Muscle layer of duodenum (tissue), 2 donors: Measurements from ENCODE around the gene DENND10.

Experiments used
- H3K27ac ChIP-seq: one replicate; pipeline ENCODE4 v1.7.0; 2013; ENCODE audit warnings: mild to moderate bottlenecking, low read length
- H3K27me3 ChIP-seq: one replicate; pipeline ENCODE4 v1.7.0; 2013; ENCODE audit warnings: low read depth, mild to moderate bottlenecking, control low read depth, low read length
- H3K36me3 ChIP-seq, 2 donors: one replicate each; pipeline ENCODE4 v1.7.0; 2013; ENCODE audit warnings: low read length in 2 of 2, control low read depth in 1 of 2, mild to moderate bottlenecking in 1 of 2; ENCODE audit not compliant: insufficient read depth in 2 of 2, control insufficient read depth in 1 of 2
- H3K4me1 ChIP-seq, 2 donors: one replicate each; pipeline ENCODE4 v1.7.0; 2013; ENCODE audit warnings: low read length in 2 of 2, mild to moderate bottlenecking in 2 of 2, control low read depth in 1 of 2, moderate library complexity in 1 of 2; ENCODE audit not compliant: insufficient read depth in 2 of 2, control insufficient read depth in 1 of 2
- H3K4me3 ChIP-seq, 2 donors: one replicate each; pipeline ENCODE4 v1.7.0; 2013; ENCODE audit warnings: low read length in 2 of 2, low read depth in 1 of 2, mild to moderate bottlenecking in 1 of 2
- H3K9me3 ChIP-seq, 2 donors: one replicate each; pipeline ENCODE4 v1.7.0; 2013; ENCODE audit warnings: low read length in 2 of 2, control low read depth in 1 of 2, mild to moderate bottlenecking in 1 of 2; ENCODE audit not compliant: control insufficient read depth in 1 of 2
- donor health status: healthy.

DENND10 gene

DNA sequence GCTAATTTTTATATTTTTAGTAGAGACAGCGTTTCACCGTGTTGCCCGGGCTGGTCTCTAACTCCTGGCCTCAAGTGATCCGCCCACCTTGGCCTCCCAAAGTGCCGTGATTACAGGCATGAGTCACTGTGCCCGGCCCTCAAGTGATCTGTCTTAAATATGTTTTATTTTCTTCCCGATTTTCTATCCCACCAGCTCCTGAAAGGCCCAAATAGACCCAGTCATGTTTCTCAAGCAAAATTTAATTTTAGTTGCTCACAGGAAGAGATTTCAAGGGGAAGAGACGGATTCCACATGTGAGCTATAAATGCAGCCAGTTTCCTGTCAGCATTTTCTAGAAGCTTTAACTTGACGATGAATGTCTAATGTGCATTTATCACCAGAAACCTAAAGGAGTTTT lies 12.0 kb downstream of the DENND10 start:
- H3K27ac ChIP-seq, result no peak overlapping the region
- H3K4me1 ChIP-seq, result peaks cover 0 to 5% of the 10 kb centered on the region in 2 donors
- no peak overlapping the region for H3K4me3 ChIP-seq
- no peaks in the 10 kb centered on the region for H3K9me3 ChIP-seq
- no peaks in the 10 kb centered on the region for H3K27me3 ChIP-seq
- peaks cover 13 to 30% of the 10 kb centered on the region in 2 donors for H3K36me3 ChIP-seq

DNA sequence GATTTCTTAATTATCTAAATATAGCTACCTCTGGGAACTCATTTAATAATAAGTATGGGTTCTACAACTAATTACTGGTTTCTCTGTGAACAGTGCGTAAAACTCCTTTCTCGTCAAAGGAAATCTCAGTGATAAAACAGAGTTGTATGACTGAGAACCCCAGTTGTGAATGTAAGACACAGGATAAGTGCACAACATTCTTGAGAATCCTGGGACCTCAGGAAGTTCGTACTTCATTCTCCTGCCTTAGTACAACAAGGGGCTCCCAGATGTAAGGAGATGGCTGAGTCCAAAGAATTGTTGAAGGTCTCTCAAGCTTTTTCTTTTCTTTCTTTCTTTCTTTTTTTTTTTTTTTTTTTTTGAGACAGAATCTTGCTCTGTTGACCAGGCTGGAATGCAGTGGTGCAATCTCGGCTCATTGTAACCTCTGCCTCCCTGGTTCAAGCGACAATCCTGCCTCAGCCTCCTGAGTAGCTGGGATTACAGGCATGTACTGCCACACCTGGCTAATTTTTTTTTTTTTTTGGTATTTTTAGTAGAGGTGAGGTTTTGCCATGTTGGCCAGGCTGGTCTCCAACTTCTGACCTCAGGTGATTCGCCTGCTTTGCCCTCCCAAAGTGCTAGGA lies 12.5 kb downstream of the DENND10 start:
- H3K27me3 ChIP-seq, result no peaks in the 10 kb centered on the region
- no peaks in the 10 kb centered on the region for H3K9me3 ChIP-seq
- H3K36me3 ChIP-seq, result peaks cover 13 to 30% of the 10 kb centered on the region in 2 donors
- no peak overlapping the region for H3K4me3 ChIP-seq
- H3K27ac ChIP-seq, result no peak overlapping the region
- H3K4me1 ChIP-seq, result peaks cover 0 to 5% of the 10 kb centered on the region in 2 donors

DNA sequence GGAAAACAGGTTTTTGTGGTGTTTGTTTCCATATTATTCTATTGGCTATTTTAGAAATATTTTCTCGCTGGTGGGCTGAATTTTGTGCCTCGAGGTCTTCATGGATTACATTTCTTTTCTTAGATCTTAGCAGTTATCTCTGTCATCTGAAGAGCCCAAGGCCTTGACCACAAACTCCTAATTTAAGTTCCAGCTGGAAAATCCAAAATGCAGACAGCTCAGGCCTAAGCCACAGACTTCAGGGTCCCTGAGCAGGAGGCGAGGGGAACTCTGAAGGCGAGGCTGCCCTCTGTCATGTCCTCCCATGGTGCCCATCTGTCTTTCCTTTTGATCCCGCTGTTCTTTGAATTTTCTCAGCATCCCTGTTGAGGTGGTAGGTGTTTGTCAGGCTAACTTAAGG lies 14.3 kb downstream of the DENND10 start:
- Histone ChIP-seq H3K36me3 (peaks cover 16 to 37% of the 10 kb centered on the region in 2 donors), H3K9me3 (no peaks in the 10 kb centered on the region), H3K27me3 (no peaks in the 10 kb centered on the region), H3K4me3 (no peak overlapping the region), H3K27ac (no peak overlapping the region), H3K4me1 (peaks cover 0 to 5% of the 10 kb centered on the region in 2 donors)

DNA sequence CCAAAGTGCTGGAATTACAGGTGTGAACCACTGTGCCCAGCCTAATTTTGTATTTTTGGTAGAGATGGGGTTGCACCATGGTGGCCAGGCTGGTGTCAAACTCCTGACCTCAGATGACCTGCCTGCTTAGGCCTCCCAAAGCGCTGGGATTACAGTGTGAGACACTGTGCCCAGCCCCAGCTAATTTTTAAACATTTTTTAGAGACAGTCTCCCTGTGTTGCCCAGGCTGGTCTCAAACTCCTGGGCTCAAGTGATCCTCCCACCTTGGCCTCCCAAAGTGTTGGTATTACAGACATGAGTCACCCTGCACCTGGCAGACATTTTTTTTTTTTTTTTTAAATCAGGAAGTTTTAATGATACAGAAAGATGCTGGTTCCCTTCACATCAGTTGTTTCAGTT lies 15.5 kb downstream of the DENND10 start:
- Histone ChIP-seq H3K27ac (no peak overlapping the region), H3K9me3 (no peaks in the 10 kb centered on the region), H3K36me3 (peaks cover 17 to 28% of the 10 kb centered on the region in 2 donors), H3K4me1 (peaks cover 0 to 1% of the 10 kb centered on the region in 2 donors), H3K27me3 (no peaks in the 10 kb centered on the region), H3K4me3 (no peak overlapping the region)

DNA sequence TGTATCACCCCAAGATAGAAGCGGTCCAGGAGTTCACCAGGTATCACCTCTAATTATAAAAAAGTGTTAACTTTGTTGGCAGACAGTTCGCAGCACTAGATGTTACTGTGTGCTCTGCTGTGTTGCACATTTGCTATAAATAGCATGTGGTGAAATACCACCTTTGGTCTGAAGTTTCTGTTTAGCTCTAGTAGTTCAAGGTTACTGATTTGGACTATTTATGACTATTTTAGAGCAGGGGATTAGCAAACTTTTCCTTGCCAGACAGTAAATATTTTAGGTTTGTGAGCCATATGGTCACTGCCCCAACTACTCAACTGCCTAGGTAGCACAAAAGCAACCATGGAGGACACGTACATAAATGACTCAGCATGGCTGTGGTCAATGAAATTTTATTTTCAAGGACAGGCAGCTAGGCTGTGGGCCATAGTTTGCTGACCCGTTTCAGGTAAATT lies 16.5 kb downstream of the DENND10 start:
- no peak overlapping the region for H3K27ac ChIP-seq
- no peaks in the 10 kb centered on the region for H3K9me3 ChIP-seq
- peaks cover 16 to 26% of the 10 kb centered on the region in 2 donors for H3K36me3 ChIP-seq

DNA sequence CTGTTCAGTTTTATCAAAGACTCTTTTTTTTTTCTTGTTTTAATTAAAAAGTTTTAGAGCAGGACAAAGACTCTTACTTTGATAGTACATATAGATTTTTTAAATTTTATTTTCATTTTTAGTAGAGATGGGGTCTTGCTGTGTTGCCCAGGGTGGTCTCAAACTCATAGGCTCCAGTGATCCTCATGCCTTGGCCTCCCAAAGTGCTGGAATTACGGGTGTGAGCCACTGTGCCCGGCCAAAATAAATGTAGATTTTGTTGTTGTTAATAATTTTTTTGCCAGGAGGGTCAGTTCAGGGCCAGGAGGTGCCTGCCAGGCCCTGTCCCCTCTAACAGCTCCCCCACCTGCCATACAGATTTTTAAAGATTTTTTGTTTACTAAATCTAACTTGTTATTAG lies 17.0 kb downstream of the DENND10 start:
- no peak overlapping the region for H3K4me3 ChIP-seq
- no peak overlapping the region for H3K27ac ChIP-seq
- no peaks in the 10 kb centered on the region for H3K27me3 ChIP-seq
- no peaks in the 10 kb centered on the region for H3K9me3 ChIP-seq
- H3K4me1 ChIP-seq, result no peaks in the 10 kb centered on the region
- peaks cover 18 to 29% of the 10 kb centered on the region in 2 donors for H3K36me3 ChIP-seq

More for the DNA sequence above, 16.5 kb downstream of the DENND10 start:
- no peaks in the 10 kb centered on the region for H3K27me3 ChIP-seq
- H3K4me3 ChIP-seq, result no peak overlapping the region
- no peaks in the 10 kb centered on the region for H3K4me1 ChIP-seq

DNA sequence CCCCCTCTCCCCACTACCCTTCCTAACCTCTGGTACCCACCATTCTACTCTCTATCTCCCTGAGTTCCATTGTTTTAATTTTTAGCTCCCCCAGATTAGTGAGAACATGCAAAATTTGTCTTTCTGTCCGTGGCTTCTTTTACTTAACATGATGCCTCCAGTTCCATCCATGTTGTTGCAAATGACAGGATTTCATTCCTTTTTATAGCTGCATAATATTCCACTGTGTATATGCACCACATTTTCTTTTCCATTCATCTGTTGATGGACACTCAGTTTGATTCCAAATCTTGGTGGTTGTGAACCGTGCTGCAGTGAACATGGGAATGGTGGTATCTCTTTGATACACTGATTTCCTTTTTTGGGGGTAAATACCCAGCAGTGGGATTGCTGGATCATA lies 22.0 kb downstream of the DENND10 start:
- Histone ChIP-seq H3K36me3 (peaks cover 28 to 39% of the 10 kb centered on the region in 2 donors), H3K9me3 (no peaks in the 10 kb centered on the region), H3K27me3 (no peaks in the 10 kb centered on the region), H3K27ac (no peak overlapping the region), H3K4me3 (no peak overlapping the region), H3K4me1 (no peaks in the 10 kb centered on the region)

DNA sequence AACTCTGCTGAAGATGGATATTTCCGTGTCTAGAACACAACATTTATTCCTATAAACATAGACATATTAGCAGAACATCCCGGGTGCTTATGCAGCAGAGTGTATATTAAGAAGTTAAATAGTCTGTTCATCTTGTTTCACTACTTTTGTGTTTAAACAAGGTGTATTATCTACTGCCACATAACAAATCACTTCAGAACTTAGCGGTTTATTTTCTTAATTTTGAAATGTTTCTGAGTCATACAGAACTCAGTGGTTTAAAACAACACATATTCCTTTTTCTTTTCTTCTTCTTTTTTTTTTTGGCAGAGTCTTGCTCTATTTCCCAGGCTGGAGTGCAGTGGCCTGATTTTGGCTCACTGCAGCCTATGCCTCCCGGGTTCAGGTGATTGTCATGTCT lies 25.8 kb downstream of the DENND10 start:
- Histone ChIP-seq H3K36me3 (peaks cover 18 to 42% of the 10 kb centered on the region in 2 donors), H3K9me3 (no peaks in the 10 kb centered on the region), H3K27me3 (no peaks in the 10 kb centered on the region), H3K27ac (no peak overlapping the region), H3K4me3 (no peak overlapping the region), H3K4me1 (no peaks in the 10 kb centered on the region)

DNA sequence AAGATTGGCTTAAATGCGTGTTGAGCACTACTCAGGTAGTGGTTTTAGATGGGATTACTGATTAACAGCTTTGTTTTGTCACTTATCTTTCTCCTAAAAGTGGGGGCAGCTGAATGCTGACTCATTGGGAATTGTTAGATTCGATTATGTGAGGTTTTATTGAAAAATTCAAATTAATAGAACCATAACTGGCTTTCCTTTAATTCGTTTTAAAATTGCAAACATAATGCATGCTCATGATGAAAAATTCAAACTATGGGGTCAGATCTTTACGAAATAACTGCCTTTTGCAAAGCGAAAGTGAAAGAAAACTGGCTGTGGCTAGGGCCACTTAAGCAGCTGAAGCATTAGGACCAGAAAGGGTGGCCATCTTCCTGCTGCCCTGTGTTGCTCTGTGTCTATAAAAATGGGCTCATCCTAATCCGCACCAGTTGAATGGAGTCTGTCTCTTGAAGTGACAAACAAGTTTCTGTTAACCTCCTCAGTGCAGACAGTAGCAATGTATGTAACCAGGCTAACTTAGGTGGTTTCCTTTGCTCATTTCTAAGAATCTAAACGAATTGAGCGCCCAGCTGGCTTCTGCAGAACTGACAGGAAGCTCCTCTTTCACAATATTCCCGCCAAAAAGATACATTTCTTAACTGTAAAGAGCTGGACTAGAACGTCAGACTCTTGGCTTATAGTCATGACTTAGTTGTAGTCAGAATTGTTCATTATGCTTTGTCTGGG lies 27.8 kb downstream of the DENND10 start:
- Histone ChIP-seq H3K36me3 (peaks cover 14 to 37% of the 10 kb centered on the region in 2 donors), H3K4me3 (peak overlapping the region; percentile 39 to 66), H3K9me3 (no peaks in the 10 kb centered on the region), H3K27me3 (no peaks in the 10 kb centered on the region), H3K4me1 (no peaks in the 10 kb centered on the region), H3K27ac (peak overlapping the region; percentile 74)

DNA sequence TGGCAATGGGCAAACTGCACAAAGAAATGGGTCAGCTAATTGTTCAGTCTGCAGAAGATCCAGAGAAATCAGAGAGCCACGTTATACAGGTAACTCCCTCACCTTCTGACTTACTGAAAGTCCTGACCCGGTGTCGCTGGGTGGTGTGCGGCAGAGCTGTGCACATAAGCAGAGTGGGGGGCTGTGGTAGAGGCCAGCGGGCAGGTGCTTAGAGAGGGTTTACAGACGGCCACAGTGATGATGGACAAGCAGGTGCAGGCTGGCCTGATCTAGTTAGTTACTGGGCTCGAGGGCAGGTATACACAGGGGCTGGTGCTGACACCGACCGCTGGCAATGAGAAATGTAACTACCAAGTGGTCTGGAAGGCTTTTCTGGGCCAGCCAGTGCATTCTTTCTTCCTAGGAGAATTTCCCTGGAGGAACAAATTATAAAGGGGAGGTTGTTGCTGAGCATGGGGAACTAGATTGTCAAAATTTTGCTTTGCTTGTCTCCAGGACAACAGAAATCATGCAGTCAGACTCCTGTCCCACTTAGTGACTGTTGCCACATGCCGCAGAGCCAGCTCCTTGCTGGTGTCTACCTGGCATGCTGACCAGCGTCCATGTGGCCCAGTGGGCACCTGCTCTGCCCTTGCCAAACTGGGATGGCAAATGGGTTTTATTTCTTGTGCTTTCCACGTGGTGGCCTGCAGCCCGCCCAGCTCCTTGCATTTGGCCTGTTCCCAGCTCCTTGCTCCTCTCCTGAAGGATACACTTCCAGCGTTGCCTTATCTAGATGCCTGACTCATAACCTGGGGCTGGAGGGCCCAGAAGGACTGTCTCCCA lies 28.8 kb downstream of the DENND10 start:
- peaks cover 14 to 37% of the 10 kb centered on the region in 2 donors for H3K36me3 ChIP-seq
- no peaks in the 10 kb centered on the region for H3K27me3 ChIP-seq
- H3K4me3 ChIP-seq, result no peak overlapping the region
- no peak overlapping the region for H3K27ac ChIP-seq
- no peaks in the 10 kb centered on the region for H3K9me3 ChIP-seq
- H3K4me1 ChIP-seq, result no peaks in the 10 kb centered on the region

DNA sequence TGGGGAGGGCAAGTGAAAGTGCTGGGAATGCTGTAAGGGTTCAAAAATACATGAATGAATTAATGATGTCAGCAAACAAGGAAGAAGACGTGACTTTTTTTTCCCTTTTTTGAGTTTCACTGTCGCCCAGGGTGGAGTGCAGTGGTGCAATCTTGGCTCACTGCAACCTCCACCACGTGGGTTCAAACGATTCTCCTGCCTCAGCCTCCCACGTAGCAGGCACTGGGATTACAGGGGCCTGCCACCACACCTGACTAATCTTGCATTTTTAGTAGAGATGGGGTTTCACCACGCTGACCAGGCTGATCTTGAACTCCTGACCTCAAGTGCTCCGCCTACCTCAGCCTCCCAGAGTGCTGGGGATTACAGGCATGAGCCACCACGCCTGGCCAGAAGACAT lies 30.0 kb downstream of the DENND10 start:
- Histone ChIP-seq H3K36me3 (peaks cover 14 to 37% of the 10 kb centered on the region in 2 donors), H3K4me3 (no peak overlapping the region), H3K27ac (no peak overlapping the region), H3K4me1 (no peaks in the 10 kb centered on the region), H3K27me3 (no peaks in the 10 kb centered on the region), H3K9me3 (no peaks in the 10 kb centered on the region)
